ENCODE data around the gene RTTN.

GRCh38 chr18:70004696-70005095, 200.8 kb downstream of the RTTN start:
- TF ChIP-seq CTCF (conservative IDR thresholded peaks at IDR 0.05) (no peak), EZH2 (IDR thresholded peaks at IDR 0.05; ENCODE audit: low read depth) (no peak)

Data from PC-9 (cell line).